Right hindlimb (tissue), 1 donor: ENCODE data around the gene PKDREJ.

Source experiments
- DNase-seq: peaks from one replicate; pipeline ENCODE4 v3.0.0-alpha.2; 2018

The PKDREJ gene

GRCh38 chr22:46290121-46290842 lies 27.1 kb upstream of the PKDREJ start:
- no peak for DNase-seq

- no peak for DNase-seq
These were observed 26.2 kb upstream of the PKDREJ start for GRCh38 chr22:46289244-46289891.

GRCh38 chr22:46288846-46289243 lies 25.7 kb upstream of the PKDREJ start:
- DNase-seq, result no peak

DNA sequence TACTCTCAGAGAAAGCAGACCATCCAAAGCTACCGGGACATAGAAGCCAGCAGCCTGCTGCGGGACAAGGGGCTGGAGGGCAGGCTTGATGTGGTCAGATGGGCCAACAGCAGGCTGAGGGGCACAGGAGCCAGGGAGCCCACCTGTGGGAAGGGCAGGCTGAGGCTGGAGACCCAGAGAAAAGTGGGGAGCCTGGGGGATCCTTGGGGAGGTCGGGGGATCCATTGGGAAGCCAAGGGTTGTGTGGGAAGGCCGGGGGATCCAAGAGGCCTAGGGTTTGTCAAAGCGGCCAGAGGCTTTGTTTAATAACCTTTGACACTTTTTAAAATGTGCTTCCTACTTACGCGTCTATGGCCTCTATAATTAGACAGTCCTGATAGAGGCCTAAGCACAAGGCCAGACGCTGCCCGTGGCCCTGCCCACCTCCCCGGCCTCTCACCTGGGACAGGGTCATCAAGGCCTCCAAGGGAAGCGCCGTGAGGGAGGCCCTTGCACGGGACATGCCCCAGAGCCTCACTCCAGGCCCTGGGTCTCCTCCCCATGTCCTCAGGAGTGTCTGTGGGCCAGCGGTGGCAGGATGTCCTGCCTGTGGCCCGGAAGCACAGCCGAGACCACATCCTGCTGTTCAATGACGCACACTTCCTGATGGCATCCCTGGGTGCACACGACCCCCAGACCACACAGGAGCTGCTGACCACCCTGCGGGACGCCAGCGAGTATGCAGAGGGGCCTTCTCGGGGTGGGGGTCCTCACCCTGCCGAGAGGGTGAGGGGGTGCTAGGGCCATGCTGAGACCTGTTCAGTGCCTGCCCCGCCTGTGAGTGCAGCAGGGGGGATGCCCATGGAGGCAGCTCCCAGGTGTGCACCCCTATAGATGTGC lies 25.0 kb upstream of the PKDREJ start:
- no peak for DNase-seq

DNA sequence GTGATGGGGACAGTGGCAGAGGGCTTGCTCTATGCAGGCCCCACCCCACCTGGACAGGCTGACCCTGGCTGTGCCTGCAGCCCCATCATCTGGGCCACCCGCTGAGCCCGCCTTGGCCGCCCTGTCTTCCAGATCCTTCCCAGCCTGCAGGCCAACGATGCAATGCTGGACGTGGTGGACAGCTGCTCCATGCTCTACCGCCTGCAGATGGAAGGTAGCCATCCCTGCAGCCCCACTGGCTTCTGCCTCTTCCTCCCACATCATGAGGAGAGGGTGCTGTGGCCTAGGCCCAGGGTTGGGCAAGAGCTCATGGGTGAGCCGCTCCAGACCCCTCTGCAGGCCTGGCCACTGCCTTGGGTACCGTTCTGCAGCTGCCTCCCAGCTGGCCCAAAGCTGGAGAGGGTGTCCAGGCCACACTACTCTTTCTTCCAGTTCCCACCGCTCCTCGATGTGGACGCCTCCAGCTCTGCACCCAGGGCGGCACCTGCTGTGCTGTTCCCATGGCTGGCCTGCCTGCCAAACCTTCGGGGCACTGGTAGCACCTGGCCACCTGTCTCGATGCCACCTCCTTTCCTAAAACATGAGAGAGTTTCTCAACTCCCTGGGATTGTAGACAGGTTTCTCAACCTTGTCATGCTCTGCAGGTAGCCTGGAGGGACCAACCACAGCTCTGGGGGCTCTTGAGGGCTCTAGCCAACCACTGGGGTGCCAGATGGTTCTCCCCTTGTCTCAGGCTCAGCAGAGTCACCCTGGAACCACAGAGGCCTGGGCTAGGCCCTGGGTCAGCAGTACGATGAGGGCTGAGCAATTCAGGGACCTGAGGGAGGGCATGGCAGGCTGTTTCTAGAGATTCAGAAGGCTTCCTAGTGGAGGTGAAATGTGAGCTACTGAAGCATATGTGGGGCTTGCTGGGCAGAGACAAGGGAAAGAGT lies 24.1 kb upstream of the PKDREJ start:
- no peak for DNase-seq

- no peak for DNase-seq
These were observed 22.9 kb upstream of the PKDREJ start for GRCh38 chr22:46286006-46286405.

DNA sequence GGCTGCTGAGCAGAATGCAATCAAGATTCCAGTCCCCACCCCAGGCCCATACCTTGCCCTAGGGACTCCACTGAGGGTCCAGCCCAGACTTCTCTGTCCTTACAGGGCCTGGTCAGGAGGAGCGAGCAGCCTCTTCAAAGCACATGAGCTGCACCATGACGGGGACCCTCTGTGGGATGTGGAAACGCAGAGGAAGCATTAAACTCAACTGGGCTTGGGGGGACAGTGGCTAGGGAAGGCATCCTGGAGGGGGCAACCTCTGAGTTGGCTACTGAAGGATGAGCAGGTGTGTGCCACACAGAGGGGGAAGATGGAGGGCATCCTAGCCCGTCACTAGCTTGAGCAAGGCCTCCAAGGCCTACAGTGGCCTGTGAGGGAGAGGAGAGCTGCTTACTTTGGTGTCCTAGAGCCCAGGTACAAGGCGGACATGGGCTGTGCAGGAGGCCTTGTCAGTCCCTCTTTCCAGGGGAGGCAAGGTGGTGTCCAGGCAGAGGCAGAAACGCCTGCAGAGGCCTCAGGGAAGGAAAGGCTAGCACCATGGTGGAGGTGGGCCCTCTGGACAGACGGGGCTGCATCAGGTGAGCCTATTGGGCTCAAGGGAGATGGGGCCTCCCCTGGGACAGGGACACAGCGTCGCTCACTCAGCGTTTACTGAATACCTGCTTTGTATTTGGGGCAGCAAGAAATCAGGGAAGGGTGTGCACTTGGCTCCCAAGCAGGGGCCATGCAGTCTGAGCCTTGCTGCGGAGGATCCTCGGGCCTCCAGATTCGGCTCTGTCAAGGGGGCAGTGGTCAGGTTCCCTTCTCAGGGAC lies 18.9 kb upstream of the PKDREJ start:
- no peak for DNase-seq

DNA sequence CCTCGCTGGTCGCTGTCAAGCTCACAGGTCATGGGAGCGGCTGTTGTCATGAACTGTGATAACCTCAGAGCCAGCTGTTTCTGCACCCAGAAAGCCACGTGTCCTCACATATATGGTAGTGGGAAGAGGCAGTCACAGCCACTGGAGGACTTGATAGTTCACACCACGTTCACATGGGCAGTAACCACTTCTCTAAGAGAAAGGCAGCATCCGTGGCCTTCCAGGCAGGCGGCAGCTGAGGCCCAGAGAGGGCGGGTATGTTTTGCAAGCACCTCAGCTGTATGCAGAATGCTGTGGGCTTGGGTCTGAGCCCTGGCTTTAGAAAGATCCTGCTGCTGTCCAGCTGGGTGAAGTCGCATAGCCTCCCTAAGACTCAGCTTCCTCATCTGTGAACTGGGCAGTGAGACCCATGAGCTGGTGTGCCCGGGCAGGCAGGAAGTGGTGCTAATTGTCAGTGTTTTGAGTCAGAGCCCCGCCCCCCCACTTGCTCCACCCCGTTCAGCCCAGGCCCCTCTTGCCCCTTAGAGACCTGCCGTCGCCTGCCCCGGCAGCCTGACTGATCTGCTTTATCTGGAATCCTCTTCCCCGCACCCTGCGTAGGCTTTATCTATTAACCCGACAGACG lies 18.0 kb upstream of the PKDREJ start:
- DNase-seq, result no peak

- no peak for DNase-seq
These were observed 17.1 kb upstream of the PKDREJ start for GRCh38 chr22:46280063-46280817.

DNA sequence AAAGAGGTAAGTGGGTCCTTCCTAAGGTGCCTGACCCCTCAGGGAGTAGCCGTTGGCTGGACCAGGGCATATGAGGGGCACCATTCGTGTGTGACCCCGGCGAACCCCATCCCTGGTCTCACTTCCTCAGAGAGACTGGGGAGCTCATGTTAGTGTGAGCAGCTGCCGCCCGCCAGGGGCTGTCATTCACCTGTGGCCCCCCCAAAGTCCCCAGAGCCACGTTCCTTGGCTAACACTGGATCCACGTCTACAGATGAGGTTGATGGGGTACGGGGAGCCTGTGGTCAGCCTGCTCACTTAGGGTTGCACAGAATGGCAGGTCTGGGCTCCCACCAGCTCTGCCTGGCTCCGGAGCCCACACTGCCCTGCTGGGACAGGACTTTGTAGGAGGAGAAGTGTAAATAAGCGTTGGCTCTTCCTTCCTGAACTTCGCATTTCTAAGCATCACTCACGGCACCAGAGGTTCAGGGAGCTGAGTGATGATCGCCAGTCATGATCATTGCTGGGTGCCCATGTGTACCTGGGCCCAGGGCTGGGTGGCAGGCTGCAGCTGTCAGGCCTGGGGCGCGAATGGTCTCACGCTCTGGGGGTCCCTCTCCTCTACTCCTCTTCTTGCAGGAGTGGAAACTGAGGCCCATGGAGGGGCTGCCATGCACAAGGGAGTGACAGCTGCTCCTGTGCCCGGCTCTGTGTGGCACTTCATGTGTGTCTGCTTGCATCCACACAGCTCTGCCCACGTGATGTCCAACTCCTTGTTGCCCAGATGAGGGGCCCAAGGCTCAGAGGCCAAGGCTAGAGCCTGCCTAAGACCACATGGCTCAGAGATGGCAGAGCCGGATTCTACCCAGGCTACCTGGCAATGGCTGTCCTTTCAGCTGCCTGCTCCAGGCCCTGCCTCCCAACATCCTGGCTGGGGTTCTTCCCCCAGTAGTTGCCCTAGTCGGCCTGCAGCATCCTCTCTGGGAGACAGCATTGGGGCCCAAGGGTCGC lies 15.8 kb upstream of the PKDREJ start:
- no peak for DNase-seq

DNA sequence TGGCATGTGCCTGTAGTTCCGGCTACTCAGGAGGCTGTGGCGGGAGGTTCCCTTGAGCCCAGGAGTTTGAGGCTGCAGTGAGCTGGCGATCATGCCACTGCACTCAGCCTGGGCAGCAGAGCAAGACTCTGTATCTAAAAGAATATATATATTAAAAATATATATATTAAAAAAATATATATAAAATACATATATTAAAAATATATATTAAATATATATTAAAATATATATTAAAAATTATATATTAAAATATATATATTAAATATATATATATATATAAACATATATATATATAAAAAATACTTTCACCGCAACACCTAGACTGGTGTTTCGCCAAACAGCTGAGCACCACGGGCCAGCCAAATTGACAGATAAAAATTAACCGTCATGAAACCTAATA lies 13.4 kb upstream of the PKDREJ start:
- no peak for DNase-seq

- DNase-seq, result no peak
These were observed 12.4 kb upstream of the PKDREJ start for GRCh38 chr22:46275455-46276122.

DNA sequence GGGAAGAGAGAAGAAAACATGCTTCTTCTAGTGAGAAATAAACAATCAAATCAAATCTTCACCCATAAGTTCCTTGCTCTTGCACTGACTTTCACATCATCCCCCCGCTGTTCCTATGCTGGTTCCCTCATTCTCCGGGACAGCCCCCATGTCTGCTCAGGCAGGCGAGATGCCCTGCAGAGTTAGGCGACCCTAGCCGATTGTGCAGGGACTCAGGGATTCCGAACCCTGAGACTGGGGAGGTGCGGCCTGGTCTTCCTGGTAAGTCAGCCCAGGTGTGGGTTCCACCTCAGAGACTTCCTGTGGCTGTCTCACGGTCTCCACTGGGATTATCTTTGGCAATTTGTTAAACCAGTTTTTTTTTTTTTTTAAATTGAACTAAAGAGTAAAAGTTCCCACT lies 11.2 kb upstream of the PKDREJ start:
- DNase-seq, result no peak

DNA sequence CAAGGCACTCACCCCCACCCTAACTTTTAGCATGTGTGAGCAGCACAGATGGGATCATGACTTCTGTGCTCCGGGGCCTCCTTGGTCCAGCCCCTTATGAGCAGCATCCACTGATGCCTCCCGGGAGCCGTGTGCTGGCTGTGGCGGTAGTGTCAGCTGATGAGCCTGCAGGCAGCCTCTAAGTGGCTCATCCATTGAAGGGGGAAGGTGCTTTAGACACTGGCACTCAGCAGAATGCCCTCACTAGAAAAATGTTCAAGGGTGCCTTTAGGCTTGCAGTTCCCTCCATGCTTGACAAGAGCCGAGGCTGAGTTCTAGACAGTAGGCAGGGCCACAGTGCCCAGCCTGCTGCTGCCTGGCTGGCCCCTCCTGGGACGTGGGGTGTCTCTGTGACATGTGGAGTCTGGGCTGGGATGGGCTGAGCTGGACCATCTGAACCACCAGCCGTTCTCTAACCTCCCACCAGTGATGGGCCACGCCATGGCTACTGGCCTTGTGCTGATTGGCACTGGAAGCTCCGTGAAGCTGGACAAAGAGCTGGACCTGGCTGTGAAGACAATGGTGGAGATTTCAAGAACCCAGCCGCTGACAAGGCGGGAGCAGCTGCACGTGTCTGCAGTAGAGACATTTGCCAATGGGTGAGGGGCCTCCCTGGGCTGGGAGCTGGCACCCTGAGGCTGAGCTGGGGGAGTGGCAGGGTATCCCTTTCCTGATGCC lies 10.4 kb upstream of the PKDREJ start:
- DNase-seq, result no peak

DNA sequence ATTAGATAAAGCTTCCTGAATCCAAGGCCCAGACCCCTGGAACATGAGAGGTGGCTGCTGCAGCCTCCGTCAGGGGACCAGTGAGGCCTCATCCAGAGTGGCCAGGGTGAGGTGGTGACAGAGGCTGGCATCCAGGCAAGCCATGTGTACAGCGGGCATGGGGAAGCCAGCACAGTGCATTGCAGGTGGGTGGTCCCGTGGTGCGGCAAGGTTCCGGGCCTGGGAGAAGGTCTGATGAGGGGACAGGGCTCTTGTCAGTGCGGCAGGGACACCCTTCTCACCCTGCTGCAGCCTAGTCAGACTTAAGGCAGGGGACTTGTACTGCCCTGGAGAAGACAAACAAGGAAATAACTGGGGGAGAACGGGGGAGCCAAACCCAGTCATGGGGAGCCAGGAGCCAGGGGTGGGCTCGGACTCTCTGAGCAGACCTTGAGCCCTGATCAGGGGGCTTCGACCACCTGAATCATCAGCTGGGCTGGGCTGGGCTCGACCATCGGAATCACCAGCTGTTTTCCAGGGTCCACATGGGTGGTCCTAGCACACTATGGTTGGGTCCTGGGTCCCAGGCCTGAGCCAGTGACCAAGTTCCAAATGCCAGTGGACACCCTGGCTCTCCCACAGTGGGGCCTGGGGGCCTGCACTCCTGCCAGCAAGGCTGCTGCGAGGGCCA lies 9.8 kb upstream of the PKDREJ start:
- no peak for DNase-seq

DNA sequence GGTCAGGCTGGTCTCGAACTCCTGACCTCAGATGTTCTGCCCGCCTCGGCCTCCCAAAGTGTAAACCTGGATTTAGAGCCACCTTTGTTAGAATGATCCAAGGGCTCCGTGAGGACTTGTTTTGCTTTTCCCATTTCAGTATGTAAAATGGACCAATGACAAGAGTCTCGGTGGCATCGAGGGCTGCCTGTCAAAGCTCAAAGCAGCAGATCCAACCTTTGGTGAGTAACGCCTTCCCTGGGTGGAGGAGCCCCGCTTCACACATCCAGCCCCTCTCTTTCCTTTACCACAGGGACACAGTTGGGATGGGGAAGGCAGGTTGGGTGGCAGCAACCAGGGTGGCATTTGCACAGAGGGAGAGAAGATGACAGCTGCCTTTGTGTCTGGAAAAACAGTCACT lies 9.1 kb upstream of the PKDREJ start:
- no peak for DNase-seq

GRCh38 chr22:46269564-46269963 lies 6.4 kb upstream of the PKDREJ start:
- no peak for DNase-seq
